HG03378 (cell line): Measurements from ENCODE around the gene CNTNAP2.
"Not testable (repeated sequence)": the region's sequence is repeated elsewhere in the genome, so short reads cannot be mapped to it uniquely, and the experiment has no call there.

Experiments
- ATAC-seq: cut with Tn5 transposase; IDR thresholded peaks from one replicate; pipeline ENCODE4 v1.9.1; 2021; ENCODE audit warnings: mild to moderate bottlenecking, moderate library complexity; ENCODE audit not compliant: unreplicated experiment

The CNTNAP2 gene

GRCh38 chr7:146864644-146865043 lies 748.0 kb downstream of the CNTNAP2 start:
- ATAC-seq: no peak

- no peak for ATAC-seq
Observed at GRCh38 chr7:146865696-146866095, 749.1 kb downstream of the CNTNAP2 start.

GRCh38 chr7:146874722-146875121 lies 758.1 kb downstream of the CNTNAP2 start:
- ATAC-seq: no peak

- no peak for ATAC-seq
Observed at GRCh38 chr7:146875237-146875785, 758.7 kb downstream of the CNTNAP2 start.

- ATAC-seq: no peak
Observed at GRCh38 chr7:146875981-146876380, 759.4 kb downstream of the CNTNAP2 start.

GRCh38 chr7:146876411-146876810 lies 759.8 kb downstream of the CNTNAP2 start:
- no peak for ATAC-seq

GRCh38 chr7:146878901-146879300 lies 762.3 kb downstream of the CNTNAP2 start:
- ATAC-seq: no peak

GRCh38 chr7:146885231-146885630 lies 768.6 kb downstream of the CNTNAP2 start:
- ATAC-seq: no peak

- ATAC-seq: no peak
Observed at GRCh38 chr7:146889806-146890555, 773.4 kb downstream of the CNTNAP2 start.

- ATAC-seq: no peak
Observed at GRCh38 chr7:146892151-146892550, 775.5 kb downstream of the CNTNAP2 start.

- no peak for ATAC-seq
Observed at GRCh38 chr7:146894927-146895326, 778.3 kb downstream of the CNTNAP2 start.

GRCh38 chr7:146902266-146902665 lies 785.7 kb downstream of the CNTNAP2 start:
- no peak for ATAC-seq

- ATAC-seq: no peak
Observed at GRCh38 chr7:146902728-146903127, 786.1 kb downstream of the CNTNAP2 start.

- not testable (repeated sequence) for ATAC-seq
Observed at GRCh38 chr7:146905746-146906145, 789.1 kb downstream of the CNTNAP2 start.

- ATAC-seq: no peak
Observed at GRCh38 chr7:146922782-146923181, 806.2 kb downstream of the CNTNAP2 start.

- ATAC-seq: no peak
Observed at GRCh38 chr7:146926841-146927240, 810.2 kb downstream of the CNTNAP2 start.

GRCh38 chr7:146937836-146938235 lies 821.2 kb downstream of the CNTNAP2 start:
- no peak for ATAC-seq

- no peak for ATAC-seq
Observed at GRCh38 chr7:146943483-146943882, 826.9 kb downstream of the CNTNAP2 start.

- ATAC-seq: no peak
Observed at GRCh38 chr7:146948703-146949102, 832.1 kb downstream of the CNTNAP2 start.

- no peak for ATAC-seq
Observed at GRCh38 chr7:146956321-146956720, 839.7 kb downstream of the CNTNAP2 start.

GRCh38 chr7:146956853-146957252 lies 840.3 kb downstream of the CNTNAP2 start:
- ATAC-seq: no peak

- ATAC-seq: no peak
Observed at GRCh38 chr7:146960773-146961391, 844.3 kb downstream of the CNTNAP2 start.
